OCI-LY7 (cell line): ENCODE results near the gene CAB39.

Experiments used
- EZH2phosphoT487 ChIP-seq: fragments of 200-600 bp; sonication (generic); IDR thresholded peaks from 2 replicates; pipeline ENCODE4 v1.6.1; 2018; ENCODE audit warnings: low read depth, borderline replicate concordance, mild to moderate bottlenecking, mixed run types, antibody characterized with exemption, low read length, moderate library complexity, mixed read lengths
- TF ChIP-seq, protein P1 (sequence below): fragments of 200-600 bp; sonication (generic); conservative IDR thresholded peaks from 2 replicates; pipeline ENCODE4 v1.5.1; 2014; ENCODE audit warnings: mild to moderate bottlenecking, antibody characterized with exemption, low read length, moderate library complexity, mixed read lengths

GRCh38 chr2:230778350-230779063 lies 65.9 kb downstream of the CAB39 start:
- TF ChIP-seq, protein P1, sequence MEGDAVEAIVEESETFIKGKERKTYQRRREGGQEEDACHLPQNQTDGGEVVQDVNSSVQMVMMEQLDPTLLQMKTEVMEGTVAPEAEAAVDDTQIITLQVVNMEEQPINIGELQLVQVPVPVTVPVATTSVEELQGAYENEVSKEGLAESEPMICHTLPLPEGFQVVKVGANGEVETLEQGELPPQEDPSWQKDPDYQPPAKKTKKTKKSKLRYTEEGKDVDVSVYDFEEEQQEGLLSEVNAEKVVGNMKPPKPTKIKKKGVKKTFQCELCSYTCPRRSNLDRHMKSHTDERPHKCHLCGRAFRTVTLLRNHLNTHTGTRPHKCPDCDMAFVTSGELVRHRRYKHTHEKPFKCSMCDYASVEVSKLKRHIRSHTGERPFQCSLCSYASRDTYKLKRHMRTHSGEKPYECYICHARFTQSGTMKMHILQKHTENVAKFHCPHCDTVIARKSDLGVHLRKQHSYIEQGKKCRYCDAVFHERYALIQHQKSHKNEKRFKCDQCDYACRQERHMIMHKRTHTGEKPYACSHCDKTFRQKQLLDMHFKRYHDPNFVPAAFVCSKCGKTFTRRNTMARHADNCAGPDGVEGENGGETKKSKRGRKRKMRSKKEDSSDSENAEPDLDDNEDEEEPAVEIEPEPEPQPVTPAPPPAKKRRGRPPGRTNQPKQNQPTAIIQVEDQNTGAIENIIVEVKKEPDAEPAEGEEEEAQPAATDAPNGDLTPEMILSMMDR, result no peak
- TF ChIP-seq EZH2phosphoT487, result no peak
